HG02798 (cell line): Measurements from ENCODE around the gene YWHAG.
"Not testable (repeated sequence)": the region's sequence is repeated elsewhere in the genome, so short reads cannot be mapped to it uniquely, and the experiment has no call there.

ENCODE experiments used
- ATAC-seq: cut with Tn5 transposase; IDR thresholded peaks from one replicate; pipeline ENCODE4 v1.9.1; 2021; ENCODE audit warnings: mild to moderate bottlenecking; ENCODE audit not compliant: unreplicated experiment, poor library complexity

The YWHAG gene

DNA sequence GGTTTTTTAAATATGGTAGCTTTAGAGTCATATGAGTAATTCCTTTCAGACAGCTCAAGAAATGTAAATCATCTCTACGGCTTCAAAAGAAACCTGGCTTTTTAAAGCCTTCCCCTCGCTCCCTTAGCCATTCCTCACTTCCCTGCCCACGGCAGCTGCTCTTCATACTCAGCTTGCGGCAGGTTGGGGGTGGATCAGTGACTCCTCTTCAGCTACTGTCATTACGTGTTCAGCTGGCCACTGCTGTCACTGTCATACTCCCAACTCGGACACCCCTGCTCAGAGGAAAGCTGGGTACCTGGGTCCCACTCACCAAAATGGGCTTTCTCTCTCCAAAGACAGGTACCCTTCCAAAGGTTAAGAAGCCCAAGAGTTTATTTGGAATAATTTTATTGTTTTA, 6.6 kb downstream of the YWHAG start:
- ATAC-seq: no peak

DNA sequence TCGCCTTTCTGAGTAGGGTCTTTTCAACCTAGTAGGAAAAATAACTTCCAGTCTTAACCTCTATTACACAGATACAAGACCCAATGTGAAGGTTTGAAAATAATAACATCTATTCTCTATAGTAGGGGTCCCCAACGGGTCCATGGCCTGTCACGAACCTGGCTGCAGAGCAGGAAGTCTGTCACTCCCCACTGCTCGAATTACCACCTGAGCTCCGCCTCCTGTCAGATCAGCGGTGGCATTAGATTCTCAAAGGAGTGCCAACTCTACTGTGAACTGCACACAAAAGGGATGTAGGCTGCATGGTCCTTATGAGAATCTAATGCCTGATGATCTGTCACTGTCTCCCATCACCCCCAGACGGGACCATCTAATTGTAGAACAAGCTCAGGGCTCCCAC, 7.4 kb downstream of the YWHAG start:
- ATAC-seq: no peak

DNA sequence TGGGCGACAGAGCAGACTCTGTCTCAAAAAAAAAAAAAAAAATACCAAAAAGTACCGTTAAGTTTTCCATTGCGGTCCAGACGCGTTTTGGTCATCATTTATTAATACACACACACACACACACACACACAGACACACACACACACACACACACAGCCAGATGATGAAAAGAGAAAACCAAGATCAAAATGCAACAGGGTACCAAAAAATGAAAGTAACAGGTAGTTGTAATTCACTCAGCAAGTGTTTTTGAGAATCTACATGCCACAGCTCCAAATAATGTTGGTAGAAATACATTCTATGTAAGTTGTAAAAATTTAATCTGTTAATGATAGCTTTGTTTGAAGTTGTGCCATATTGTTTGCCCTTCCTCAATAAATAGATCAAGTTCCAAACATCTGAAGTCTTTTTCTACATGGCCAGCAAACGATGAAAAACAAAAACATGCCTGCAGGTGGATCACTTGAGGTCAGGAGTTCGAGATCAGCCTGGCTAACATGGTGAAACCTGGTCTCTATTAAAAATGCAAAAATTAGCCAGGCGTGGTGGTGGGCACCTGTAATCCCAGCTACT, 9.4 kb downstream of the YWHAG start:
- ATAC-seq: no peak

DNA sequence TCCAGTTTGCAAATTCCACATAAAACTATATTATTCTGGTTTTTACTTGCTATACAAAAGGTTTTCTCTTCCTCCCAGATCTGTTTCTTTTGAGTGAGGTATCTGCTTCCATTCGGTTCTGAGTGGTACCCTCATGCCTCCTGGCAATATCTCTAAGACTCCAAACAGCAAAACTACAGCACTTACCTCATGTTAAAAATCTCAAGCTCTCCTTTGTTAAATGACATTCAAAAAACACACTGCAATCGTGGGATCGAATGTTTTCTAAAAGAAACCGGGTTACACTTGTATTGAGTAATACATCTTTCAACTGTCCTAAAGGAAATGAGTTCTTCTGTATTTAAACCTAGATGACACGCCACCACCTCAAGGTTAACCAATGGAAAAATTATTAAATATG, 11.1 kb downstream of the YWHAG start:
- ATAC-seq: no peak

DNA sequence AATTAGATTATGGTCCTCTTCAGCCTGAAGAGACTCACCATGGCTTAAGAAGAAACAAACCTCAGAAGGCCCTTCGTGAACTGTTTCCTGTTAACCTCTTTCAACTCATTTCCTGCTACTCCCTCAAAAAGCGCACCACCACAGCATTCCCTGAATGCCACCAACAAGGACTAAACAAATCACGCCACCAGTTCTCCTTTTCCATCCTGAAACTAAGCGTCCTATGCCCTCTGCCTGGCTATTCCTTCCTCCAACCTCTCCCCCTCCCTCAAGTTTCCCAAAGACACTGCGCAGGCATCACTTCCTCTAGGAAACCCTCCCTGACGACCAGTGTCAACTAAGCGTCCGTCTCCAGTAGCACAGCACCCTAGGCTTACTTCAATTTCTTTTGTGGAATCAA, 12.0 kb downstream of the YWHAG start:
- ATAC-seq: no peak

DNA sequence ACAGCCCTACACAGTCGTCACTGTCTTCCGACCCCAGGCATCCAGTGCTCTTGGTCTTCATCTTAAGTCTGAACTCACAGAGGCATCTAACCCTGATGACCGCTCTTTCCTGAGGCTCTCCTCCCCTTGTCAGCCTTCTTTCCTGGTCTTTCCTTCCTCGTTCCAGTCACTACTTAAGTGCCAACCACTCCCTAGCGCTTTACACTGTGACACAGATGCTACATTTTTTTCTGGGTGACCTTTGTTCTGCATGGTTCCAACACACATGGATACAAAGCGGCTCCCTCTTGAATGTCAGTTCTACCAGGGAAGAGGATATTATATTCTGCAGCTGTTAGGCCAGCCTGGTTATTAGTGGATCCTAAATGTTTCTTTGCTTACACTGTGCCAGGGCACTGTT, 12.7 kb downstream of the YWHAG start:
- no peak for ATAC-seq

DNA sequence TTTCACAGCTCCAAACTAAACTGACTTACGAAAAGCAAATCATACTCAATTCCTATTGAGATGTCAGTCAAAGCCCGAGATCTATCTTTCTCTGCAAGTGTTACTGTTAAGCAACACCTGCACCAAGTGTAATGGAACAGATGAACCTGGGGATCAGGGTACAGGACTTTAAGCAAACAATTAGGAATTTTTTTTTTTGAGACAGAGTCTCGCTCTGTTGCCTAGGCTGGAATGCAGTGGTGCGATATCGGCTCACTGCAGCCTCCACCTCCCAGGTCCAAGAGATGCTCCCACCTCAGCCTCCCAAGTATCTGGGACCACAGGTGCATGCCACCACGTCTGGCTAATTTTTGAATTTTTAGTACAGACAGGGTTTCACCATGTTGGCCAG, 14.9 kb downstream of the YWHAG start:
- ATAC-seq: no peak

DNA sequence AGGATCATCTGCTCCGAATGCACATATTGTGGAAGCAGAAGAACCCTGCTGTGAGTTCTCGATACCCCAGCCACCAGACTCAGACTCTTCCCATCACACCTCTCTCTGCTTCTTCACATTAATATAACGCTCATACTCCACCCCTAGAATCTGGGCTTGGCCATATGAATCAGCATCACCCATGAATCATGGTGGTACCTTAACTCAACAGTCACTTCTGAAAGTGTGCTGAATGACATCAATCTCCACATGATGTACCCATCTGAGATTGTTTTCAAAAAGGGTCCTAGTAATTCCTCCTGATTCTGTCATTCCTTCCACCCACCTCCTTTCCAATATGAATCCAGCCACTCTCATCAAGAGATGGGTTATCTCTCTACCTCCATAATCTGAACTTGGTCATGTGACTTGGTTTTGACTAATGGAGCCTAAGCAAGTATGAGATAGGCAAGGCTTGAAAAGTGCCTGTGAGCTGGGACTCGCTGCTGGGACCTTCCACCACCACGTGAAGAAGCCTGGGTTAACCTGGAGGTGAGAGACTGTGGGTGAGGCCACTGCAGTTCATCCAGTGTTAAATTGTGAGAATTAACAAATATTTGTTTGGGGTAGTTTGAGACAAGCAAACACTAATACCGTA, 15.4 kb downstream of the YWHAG start:
- no peak for ATAC-seq

DNA sequence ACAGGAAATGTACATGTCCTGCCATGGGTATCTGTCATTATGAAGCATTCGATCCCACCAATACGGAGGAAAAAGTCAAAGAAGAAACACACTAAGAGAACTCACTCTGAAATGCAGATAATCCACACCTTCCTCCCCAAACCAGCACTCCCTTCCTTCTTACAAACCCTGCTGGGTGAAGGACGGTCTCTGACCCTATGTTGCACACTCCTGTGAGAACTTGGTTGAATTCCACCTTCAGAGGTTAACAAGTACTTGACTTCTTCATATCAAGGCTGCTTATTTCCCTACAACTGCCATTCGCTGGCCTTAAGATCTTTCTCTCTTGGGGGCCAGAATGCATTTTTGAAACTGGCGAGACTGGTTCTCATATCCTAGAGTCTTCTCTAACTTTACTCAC, 16.6 kb downstream of the YWHAG start:
- no peak for ATAC-seq

DNA sequence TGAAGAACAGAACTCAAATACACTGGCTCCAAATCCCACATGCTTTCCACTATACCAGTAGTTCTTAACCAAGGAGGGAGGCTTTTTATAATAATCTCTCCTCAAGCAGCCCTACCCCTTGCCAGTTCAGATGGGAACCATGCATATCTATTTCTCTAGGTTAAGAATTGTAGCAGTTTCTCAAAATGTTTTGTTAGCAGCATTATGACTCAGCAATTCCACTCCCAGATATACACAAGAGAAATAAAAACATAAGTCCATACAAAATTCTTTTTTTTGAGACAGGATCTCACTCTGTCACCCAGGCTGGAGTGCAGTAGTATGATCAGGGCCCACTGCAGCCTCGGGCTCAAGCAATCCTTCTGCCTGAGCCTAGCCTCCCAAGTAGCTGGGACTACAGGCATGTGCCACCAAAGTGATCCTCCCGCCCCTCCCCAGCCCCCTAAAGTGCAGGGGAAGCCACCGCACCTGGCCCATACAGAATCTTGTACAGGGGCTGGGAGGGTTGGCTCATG, 18.1 kb downstream of the YWHAG start:
- no peak for ATAC-seq

DNA sequence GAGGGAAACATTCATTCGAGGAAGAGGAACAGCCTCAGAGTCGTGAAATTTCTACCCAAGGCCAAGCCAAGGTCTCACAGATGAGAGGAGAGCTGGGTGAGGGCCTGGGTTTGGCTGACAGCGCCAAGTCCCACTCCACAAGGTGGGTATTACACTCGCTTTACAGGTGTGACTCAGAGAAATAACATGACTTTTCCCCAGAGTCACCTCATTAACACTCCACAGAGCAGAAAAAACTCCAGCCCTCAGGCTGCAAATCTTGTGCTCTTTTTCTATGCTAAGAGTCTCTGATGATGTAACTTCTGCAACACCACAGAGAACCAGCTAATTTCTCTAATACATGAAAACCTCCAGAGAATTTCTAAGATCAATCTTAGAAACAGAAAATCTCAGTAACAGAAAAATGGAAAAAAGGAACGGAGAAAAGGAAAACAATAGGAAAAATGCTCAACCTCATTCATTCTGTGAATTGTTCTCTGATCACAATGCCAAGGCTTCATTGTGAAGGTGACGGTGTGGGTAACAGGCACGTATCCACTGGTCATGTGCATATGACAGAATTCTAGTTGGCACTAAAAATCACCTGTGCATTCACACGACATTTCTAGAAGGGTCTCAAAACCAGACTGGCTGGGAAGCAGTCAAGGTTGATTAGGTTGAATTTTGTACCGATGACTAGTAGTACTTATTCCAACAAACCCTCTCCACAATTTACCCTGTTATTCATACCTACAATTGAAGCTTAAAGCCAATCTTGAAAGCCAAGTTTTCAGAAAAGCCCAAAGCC, 20.3 kb downstream of the YWHAG start:
- no peak for ATAC-seq

DNA sequence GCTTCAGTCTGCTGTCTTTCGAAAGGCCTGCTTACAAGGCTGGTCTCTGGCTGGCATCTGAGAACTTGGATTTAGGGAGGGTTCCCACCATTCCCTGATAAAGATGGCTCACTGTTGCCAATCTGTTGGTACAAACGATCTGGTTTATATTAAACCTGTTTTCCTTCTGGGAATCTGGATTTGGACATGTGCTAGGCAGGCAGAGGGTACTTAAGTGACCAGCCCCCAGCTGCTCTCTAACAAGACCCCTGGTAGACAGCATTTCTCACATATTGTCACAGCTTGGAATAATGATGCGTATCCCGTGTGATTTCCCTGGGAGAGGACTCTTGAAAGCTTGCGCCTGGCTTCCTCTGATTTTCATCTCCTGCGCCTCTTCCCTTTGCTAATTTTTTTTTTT, 21.6 kb downstream of the YWHAG start:
- ATAC-seq: no peak

DNA sequence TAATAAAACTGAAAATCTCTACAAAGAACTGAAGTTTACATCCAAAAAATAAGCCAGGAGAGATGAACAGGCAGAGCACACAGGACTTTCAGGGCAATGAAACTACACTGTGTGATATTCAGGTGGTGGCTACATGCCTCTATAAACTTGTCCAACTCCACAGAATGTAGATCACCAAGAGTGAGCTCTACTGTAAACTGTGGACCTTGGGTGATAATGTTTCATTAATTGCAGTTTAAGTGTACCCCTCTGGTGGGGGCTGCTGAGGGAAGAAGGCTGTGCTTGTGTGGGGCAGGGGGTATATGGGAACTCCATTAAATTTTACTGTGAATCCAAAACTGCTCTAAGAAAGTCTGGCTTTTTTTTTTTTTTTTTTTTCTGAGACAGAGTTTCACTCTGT, 22.7 kb downstream of the YWHAG start:
- no peak for ATAC-seq

DNA sequence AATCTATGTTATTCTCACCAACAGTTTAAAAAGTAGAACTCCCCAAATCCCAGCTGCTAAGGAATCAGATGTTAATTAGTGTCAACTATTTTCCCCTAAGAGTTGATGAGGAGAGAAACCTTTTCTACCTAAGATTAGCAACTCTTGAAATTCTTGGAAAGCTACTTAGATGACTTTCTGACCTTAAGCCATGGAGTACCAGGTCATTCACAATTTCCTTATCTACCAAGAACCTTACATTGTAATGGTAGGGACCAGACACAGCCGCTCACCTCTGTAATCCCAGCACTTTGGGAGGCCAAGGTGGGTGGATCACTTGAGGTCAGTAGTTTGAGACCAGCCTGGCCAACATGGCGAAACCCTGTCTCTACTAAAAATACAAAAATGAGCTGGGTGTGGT, 23.4 kb downstream of the YWHAG start:
- not testable (repeated sequence) for ATAC-seq

DNA sequence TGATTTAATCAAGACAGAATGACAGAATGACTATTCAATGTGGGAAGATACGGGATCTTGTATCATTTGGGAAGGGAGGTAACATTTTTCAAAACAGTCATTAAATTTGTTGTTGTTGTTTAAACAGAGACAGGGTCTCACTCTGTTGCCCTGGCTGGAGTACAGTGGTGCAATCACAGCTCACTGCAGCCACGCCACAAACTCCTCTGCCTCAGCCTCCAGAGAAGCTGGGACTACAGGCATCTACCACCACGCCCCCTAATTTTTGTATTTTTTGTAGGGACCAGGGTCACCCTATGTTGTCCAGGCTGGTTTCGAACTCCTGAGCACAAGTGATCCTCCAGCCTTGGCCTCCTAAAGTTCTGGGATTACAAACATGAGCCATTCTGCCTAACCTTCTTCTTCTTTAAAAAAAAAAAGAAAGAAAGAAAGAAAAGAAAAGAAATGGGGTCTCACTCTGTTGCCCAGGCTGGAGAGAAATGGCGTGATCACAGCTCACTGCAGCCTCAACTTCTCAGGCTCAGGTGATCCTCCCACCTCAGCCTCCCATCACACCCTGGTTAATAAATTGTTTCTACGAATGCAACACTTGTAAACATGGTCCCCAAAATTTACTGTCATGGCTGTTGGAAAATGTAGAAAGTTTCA, 24.3 kb downstream of the YWHAG start:
- ATAC-seq: no peak

DNA sequence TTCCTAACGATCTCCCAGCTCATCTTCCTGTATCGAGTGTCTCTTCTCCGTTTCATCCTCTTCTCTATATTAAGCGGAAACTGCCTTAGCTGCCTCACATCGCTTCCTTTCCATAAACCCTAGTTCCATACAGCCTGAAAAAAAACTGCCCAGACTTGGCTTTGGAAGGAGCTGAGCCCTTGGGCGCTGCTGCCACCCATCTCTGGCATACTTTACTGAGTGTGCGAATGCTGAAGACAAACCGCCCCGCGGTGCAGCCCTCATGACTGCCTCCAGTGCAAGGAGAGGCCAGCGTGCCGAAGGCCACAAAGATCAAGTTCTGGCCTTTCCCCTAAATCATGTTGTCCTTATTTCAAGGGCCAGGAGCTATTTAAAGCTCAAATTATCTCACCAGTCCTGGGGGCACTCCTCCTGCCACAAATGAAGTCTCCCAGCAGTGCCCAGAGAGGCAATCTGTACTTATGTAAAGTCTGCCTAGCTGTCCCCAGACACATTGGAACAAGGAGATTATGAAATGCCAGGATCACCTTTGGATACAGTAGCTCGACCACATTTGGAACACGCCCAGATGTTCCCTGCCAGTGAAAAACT, 25.2 kb downstream of the YWHAG start:
- no peak for ATAC-seq

DNA sequence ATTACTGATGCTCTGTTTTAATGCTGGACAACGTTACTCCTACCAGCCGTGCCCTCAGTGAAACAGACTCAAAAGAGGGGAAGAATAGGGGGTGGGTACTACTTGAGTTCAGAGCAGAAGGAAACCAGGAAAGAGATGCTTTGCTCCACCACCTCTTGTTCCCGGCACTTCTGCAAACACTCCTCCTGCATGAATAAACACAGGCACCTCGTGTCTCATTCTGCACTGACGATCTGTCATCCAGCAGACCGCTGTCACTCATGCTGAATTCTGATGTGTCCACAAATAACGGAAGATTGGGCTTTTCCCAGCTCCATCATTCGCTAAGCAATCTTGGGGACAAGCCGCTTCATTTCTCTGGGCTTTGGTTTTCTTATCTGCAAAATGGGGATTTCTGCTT, 26.7 kb downstream of the YWHAG start:
- no peak for ATAC-seq

DNA sequence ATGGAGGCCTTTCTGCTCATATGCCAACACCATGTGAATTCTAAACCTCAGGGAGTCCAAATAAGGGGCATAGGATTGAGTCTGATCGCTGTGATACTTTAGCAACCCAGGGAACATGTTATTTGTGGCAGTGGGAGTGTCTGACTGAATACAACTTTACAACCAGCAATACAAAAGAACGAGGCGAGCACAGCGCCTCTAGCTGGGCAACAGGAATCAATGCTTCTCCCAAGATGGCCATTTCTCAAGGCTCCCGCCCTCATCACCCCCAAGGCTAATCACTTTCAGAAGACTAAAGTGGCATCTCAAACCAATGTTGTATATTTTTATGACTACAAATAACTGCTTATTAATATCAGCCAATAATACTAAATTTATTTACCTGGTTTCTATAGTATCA, 28.1 kb downstream of the YWHAG start:
- ATAC-seq: no peak

DNA sequence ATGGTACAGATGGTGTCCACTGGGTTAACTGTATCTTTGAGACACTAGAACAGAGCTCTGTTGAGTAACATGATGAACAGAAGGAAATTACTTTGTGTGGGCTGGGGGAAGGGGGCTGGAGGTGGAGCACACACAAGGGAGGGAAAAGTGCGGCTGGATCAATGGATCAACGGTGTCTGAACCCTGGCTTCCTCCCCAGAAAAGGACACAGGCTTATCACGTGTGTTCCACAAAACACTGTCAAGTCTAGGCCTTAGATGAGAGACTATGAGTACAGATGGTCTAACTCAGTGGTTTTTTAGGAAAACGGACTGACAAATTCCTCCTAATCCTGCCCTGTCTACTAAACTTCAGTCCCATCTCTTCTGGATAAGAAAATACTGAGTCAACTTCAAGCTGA, 28.5 kb downstream of the YWHAG start:
- no peak for ATAC-seq

DNA sequence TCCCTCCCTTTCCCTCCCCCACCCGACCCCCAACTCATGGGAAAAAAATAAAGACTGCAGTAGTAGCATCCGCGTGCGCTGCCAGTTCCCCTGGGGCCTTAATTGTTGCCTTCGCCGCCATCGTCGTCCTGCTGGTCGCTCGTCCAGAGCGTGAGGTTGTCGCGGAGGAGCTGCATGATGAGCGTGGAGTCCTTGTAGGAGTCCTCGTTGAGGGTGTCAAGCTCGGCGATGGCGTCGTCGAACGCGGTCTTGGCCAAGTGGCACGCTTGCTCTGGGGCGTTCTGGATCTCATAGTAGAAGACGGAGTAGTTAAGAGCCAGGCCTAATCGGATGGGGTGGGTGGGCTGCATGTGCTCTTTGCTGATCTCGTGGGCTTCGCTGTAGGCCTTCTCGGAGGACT, 29.3 kb downstream of the YWHAG start:
- ATAC-seq: no peak

DNA sequence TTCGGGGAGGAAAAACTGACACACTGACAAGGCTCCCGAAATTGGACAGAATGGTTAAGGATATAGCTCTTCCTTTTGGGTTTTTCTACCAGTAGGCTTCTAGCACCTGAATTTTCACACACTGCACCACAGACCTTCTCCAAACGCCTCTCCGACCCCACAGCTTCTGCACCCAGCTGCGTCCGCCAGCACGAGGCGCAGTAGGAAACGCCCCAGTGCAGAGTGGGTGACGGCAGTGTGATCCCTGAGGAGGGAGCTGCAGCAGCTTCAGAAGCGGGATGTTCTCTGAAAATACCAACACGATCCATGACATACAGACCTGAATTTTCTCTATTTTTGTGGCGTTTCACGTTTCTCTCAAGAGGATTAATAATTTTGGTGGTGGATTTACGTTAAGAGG, 30.4 kb downstream of the YWHAG start:
- ATAC-seq: no peak
